HL-60 (cell line): ENCODE results near the gene EP400.
"Not testable (repeated sequence)": the region's sequence is repeated elsewhere in the genome, so short reads cannot be mapped to it uniquely, and the experiment has no call there.

Experiments
- DNase-seq, 2 experiments: peaks; one replicate each; pipeline ENCODE4 v3.0.0-alpha.2; 2010 to 2020; ENCODE audit warnings: low read depth in 1 of 2, low spot score in 1 of 2
- H3K27ac ChIP-seq: fragments of 250-450 bp; sonication (Bioruptor Pico); replicated peaks from 2 replicates; pipeline ENCODE4 v1.5.1; 2020; ENCODE audit warnings: mild to moderate bottlenecking, moderate library complexity
- H3K27me3 ChIP-seq: fragments of 250-450 bp; sonication (Bioruptor Pico); 2 replicates; pipeline ENCODE4 v1.5.1; 2021; ENCODE audit warnings: mild to moderate bottlenecking, moderate library complexity; ENCODE audit not compliant: insufficient read depth, poor library complexity, severe bottlenecking
- H3K4me3 ChIP-seq: replicated peaks from 2 replicates; pipeline ENCODE4 v1.5.1; 2011; ENCODE audit warnings: mild to moderate bottlenecking, control low read depth, low read length; ENCODE audit not compliant: insufficient read depth
- CTCF ChIP-seq: IDR thresholded peaks from one replicate; pipeline ENCODE4 v1.5.1; 2011; ENCODE audit warnings: low read length, control low read depth, inconsistent platforms; ENCODE audit not compliant: insufficient read depth
- GABPA ChIP-seq: IDR thresholded peaks from 2 replicates; pipeline ENCODE4 v1.6.1; 2012; ENCODE audit warnings: low read depth
- POLR2AphosphoS5 ChIP-seq: IDR thresholded peaks from 2 replicates; pipeline ENCODE4 v1.6.1; 2012; ENCODE audit warnings: low read depth
- REST ChIP-seq: IDR thresholded peaks from 2 replicates; pipeline ENCODE4 v1.6.1; 2012; ENCODE audit warnings: low read depth; ENCODE audit not compliant: insufficient replicate concordance
- SPI1 ChIP-seq: IDR thresholded peaks from 2 replicates; pipeline ENCODE4 v1.6.1; 2012; ENCODE audit warnings: low read depth, mild to moderate bottlenecking, borderline replicate concordance

Gene EP400

GRCh38 chr12:131985510-131985875 lies 35.8 kb downstream of the EP400 start:
- peak; percentile 87 to 94 for DNase-seq
- TF ChIP-seq GABPA (0 out of 2 replicates have a peak, but pooled peaks have one; percentile 7), POLR2AphosphoS5 (0 out of 2 replicates have a peak, but pooled peaks have one; percentile 30)
- not testable (repeated sequence) for H3K4me3 ChIP-seq, H3K27me3 ChIP-seq
- H3K27ac ChIP-seq, result peak overlapping the region; percentile 81

GRCh38 chr12:131986361-131986760 lies 36.6 kb downstream of the EP400 start:
- no peak for TF ChIP-seq CTCF
- no peak for TF ChIP-seq SPI1
- no peak for TF ChIP-seq GABPA
- TF ChIP-seq POLR2AphosphoS5, result no peak
- no peak for TF ChIP-seq REST

GRCh38 chr12:131986910-131987309 lies 37.2 kb downstream of the EP400 start:
- no peaks in the 10 kb centered on the region for H3K27me3 ChIP-seq
- no peak overlapping the region; the same call in 1 of the 2 replicates for H3K27ac ChIP-seq
- DNase-seq, result no peak
- TF ChIP-seq POLR2AphosphoS5 (no peak), CTCF (no peak), REST (no peak), GABPA (no peak), SPI1 (no peak)
- no peak overlapping the region for H3K4me3 ChIP-seq

More at GRCh38 chr12:131986361-131986760, 36.6 kb downstream of the EP400 start:
- peak overlapping the region; percentile 81; the same call in 1 of the 2 replicates for H3K27ac ChIP-seq
- no peaks in the 10 kb centered on the region for H3K27me3 ChIP-seq
- no peak for DNase-seq
- no peak overlapping the region for H3K4me3 ChIP-seq

- no peak overlapping the region for H3K4me3 ChIP-seq
- TF ChIP-seq CTCF (no peak), SPI1 (no peak), REST (no peak), GABPA (no peak), POLR2AphosphoS5 (no peak)
- H3K27ac ChIP-seq, result no peak overlapping the region
- no peaks in the 10 kb centered on the region for H3K27me3 ChIP-seq
- DNase-seq, result no peak
These were observed 37.8 kb downstream of the EP400 start for GRCh38 chr12:131987552-131987951.
